Renal cortex interstitium (tissue), 11 donors: Measurements from ENCODE around the gene AMN1. TPM values are rescaled to one million over a fixed set of nuclear protein-coding genes. Genes with fewer than 3 reads are reported as not detected.
A peak's percentile ranks its signal among the peaks of the same experiment; 100 is the strongest.
"Not testable (repeated sequence)": the region's sequence is repeated elsewhere in the genome, so short reads cannot be mapped to it uniquely, and the experiment has no call there.

ENCODE experiments used
- DNase-seq, 11 donors: peaks; one replicate each; pipeline ENCODE4 v3.0.0-alpha.2; 2013; ENCODE audit warnings: low read depth in 9 of 11, low spot score in 4 of 11; ENCODE audit errors: extremely low read depth in 1 of 11
- polyA plus RNA-seq, 3 donors: library from polyadenylated mRNA; unstranded; fragments of 120-200 nt; gene quantifications; one replicate each; pipeline ENCODE4 v1.2.1, GENCODE V29; 2013; ENCODE audit not compliant: insufficient read length in 3 of 3

The AMN1 gene
- polyA plus RNA-seq, 3 donors, result 20.5 to 22.8 (median 21.5) TPM

DNA sequence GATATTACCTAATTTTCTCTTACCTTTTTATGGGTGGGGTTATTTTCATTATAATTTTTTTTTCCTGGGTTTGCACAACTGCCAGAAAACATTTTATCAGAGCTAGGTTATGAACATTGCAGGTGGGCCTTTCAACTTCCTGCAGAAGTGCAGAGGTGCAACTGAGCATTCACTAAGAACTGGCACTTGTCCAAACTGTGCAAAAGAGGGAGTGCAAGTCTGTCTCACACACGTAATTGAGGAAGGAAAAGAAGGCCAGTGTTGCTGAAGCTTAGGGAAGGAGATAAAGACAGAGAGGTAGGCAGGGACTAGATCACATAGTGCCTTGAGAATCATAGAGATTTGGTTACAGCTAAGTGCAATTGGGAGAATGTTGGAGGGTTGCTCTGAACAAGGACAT lies 14.1 kb upstream of the AMN1 start:
- DNase-seq, result no peak

DNA sequence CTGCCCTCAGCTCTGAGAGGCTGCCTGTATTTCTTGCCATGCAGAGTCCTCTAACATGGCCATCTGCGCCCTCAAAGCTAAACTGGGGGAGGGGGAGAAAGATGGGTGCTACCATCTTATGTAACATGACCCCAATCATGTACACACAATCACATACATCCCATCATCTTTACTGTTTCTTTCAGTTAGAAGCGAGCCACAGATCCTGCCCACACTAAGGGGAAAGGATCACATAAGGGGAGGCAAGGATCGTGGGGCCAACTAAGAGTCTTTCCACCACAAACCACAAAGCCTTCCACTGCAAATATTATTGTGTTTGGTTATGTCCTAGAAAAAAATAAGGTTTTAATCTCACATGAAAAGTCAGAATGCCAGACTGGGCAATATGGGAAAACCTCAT lies 11.8 kb upstream of the AMN1 start:
- no peak for DNase-seq

DNA sequence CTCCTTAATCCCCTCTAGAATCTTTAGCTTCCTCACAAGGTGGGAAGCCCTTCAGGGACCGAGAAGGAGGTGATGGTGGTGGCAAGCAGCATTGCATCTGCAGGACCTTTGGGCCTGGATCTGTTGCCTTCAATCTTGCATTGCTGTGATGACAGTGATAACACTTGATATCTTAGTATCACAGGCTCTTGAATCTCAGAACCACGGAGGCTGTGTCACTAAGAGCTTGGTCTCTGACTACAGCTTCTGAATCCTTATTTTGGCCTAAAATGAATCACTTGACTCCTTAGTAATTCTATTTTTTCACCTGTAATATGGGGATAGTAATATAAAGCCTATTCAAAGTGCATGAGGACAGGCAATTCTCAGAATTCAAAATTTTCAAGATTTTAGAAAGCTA lies 8.9 kb upstream of the AMN1 start:
- no peak for DNase-seq

DNA sequence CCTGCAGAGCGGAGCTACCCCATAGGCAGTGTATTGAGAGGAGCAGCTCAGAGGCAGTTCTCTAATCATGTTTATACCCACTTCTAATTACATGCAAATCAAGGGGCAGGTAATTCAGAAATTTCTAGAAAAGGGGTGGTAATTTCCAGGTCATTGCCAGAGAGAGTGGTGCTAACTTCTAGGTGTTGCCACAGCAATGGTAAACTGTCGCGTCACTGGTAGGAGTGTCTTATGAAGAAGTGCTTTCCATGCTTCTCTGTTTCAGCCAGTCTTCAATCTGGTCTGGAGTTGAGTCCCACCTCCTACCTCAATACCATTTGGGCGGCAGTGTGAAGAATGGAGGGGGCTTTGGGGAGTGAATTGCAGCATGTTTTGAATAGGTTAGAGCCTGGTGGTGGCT lies 8.5 kb upstream of the AMN1 start:
- DNase-seq, result no peak

- DNase-seq, result no peak
These were observed 7.7 kb upstream of the AMN1 start for GRCh38 chr12:31736472-31736871.

DNA sequence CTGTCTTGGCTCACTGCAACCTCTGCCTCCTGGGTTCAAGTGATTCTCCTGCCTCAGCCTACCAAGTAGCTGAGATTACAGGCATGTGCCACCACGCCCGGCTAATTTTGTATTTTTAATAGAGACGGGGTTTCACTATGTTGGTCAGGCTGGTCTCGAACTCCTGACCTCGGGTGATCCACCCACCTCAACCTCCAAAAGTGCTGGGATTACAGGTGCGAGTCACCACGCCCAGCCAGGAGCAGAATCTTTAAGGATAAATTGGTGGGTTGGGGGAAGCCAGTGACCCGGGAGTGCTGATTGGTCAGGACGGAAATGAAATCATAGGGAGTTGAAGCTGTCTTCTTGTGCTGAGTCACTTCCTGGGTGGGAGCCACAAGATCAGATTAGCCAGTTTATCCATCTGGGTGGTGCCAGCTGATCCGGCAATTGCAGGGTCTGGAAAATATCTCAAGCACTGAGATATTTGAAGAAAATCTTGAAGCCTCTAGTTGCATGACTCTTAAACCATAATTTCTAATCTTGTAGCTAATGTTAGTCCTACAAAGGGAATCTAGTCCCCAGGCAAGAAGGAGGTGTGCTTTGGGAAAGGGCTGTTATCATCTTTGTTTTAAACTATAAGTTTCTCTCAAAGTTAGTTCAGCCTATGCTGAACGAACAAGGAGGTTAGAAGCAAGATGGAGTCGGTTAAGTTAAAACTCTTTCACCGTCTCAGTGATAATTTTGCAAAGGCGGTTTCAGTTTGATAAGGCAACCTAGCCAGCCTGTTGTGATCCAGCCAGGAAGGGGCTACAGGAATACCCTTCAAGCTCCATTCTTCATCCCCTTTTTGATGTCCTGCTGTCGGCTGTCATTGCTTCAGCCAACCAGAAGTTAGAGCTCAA lies 5.0 kb upstream of the AMN1 start:
- not testable (repeated sequence) for DNase-seq

- no peak for DNase-seq
These were observed 4.2 kb upstream of the AMN1 start for GRCh38 chr12:31732926-31733548.

DNA sequence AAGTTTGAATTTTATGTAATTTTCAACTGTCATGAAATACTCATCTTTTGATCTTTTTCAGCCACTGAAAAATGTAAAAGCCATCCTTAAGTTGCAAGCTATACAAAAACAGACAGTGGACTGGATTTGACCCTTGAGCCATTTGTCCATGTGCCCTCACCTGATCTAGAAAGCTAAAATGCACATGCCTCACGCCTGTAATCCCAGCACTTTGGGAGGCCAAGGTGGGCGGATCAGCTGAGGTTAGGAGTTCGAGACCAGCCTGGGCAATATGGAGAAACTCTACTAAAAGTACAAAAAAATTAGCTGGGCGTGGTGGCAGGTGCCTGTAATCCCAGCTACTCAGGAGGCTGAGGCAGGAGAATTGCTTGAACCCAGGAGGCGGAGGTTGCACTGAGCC lies 2.4 kb upstream of the AMN1 start:
- not testable (repeated sequence) for DNase-seq

DNA sequence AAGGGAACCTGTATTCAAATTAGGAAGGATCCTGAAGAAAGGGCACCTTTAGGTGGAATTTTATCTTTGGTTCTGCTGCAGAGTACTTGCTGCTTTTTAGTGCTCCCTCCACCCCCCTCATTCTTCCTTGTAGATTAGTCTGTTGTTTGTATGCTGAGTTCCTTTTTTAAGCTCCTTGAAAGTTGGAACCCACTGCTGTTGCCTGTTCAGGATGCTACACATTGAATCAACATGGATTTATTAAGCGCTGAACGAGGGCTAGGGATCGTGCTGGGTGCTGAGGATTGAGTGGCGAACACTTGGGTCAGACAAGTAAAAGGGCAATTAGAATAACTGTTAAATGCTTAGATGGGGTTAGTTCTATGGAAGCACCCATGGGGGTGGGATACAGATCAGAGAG lies 884 bp upstream of the AMN1 start:
- no peak for DNase-seq

GRCh38 chr12:31728289-31728916 lies 418 bp downstream of the AMN1 start:
- DNase-seq, result peak in 2 of 11 donors; percentile 47 to 64

- no peak for DNase-seq
These were observed 1.6 kb downstream of the AMN1 start for GRCh38 chr12:31727192-31727591.

- no peak for DNase-seq
These were observed 2.2 kb downstream of the AMN1 start for GRCh38 chr12:31726575-31726974.

- DNase-seq, result no peak
These were observed 4.3 kb downstream of the AMN1 start for GRCh38 chr12:31724557-31724956.

- DNase-seq, result no peak
These were observed 6.2 kb downstream of the AMN1 start for GRCh38 chr12:31722580-31722979.

DNA sequence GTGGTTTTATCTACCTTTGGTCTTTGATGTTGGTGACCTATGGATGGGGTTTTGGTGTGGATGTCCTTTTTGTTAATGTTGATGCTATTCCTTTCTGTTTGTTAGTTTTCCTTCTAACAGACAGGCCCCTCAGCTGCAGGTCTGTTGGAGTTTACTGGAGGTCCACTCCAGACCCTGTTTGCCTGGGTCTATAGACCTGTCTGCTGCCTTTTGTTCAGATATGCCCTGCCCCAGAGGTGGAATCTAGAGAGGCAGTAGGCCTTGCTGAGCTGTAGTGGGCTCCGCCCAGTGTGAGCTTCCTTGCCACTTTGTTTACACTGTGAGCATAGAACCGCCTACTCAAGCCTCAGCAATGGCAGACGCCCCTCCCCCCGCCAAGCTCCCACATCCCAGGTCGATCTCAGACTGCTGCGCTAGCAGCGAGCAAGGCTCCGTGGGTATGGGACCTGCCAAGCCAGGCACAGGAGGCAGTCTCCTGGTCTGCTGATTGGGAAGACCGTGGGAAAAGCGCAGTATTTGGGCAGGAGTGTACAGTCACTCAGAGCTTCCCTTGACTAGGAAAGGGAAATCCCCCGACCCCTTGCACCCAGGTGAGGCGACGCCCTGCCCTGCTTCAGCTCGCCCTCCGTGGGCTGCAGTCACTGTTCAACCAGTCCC lies 10.2 kb downstream of the AMN1 start:
- not testable (repeated sequence) for DNase-seq

DNA sequence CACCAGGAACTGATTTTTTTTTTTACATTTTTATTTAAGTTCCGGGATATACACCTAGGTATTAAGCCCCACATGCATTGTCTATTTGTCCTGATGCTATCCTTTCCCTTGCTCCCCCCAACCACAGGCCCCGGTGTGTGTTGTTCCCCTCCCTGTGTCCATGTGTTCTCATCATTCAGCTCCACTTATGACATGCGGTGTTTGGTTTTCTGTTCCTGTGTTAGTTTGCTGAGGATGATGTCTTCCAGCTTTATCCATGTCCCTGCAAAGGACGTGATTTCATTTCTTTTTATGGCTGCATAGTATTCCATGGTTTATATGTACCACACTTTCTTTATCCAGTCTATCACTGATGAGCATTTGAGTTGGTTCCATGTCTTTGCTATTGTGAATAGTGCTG lies 11.8 kb downstream of the AMN1 start:
- DNase-seq, result not testable (repeated sequence)

DNA sequence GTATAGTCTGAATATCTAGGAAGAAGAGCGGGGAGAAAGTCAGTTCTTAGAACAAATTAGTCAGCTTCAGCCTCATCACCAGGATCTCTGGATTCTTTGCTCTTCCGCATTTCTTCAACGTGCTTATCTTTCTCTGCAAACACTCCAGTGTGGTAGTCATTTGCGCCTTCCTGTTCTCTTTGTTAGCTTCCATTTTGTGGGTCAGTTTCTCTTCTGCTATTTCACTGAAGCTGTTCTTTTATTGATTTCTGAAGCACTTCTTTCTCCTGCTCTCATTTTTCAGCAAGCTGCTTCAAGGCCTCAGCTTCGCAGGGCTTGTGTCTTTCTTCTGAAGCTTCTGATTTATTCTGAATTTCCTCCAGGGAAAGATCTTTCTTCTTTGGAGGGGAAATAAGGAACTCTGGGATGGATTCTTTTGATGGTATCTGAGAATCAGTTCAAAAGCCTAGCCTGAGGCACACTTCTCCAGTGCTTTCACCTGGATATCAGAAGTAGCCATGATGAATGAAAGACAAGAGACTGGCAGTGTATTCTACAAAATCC lies 13.5 kb downstream of the AMN1 start:
- DNase-seq, result no peak

GRCh38 chr12:31714406-31715271 lies 14.2 kb downstream of the AMN1 start:
- DNase-seq, result no peak

DNA sequence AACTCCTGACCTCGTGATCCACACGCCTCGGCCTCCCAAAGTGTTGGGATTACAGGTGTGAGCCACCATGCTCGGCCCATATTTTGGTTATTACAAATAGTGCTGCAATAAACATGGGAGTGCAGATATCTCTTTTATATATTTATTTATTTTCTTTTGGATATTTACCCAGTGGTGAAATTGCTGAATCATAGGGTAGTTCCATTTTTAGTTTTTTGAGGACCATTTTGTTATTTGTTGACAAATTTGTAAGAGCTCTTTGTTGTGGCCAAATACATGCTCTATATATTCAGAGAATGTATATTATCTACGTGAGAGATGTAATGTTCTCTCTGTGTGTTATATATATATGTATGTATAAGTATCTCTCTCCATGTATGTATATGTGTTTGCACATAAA lies 15.9 kb downstream of the AMN1 start:
- no peak for DNase-seq
